K562 (cell line): Measurements from ENCODE around the gene SLBP. TPM values are rescaled to one million over a fixed set of nuclear protein-coding genes. Genes with fewer than 3 reads are reported as not detected.

Experiments
- CREB3L1 ChIP-seq: fragments of 450-650 bp; IDR thresholded peaks from 2 replicates; pipeline ENCODE4 v1.6.1; 2014; ENCODE audit warnings: low read depth, mild to moderate bottlenecking, moderate library complexity, borderline replicate concordance
- FOXP1 ChIP-seq: sonication (generic); formaldehyde crosslinking; IDR thresholded peaks from 2 replicates; pipeline ENCODE4 v1.8.0; 2022; ENCODE audit warnings: mild to moderate bottlenecking, missing genetic modification reagents
- MNT ChIP-seq, 2 experiments: fragments of 450-650 bp; conservative IDR thresholded peaks; 2 replicates each; pipeline ENCODE4 v1.6.1; 2017; ENCODE audit warnings: mild to moderate bottlenecking in 2 of 2, moderate library complexity in 2 of 2
- NEUROD1 ChIP-seq: fragments of 150-350 bp; IDR thresholded peaks from 2 replicates; pipeline ENCODE4 v1.6.1; 2014; ENCODE audit warnings: borderline replicate concordance, low read length, low read depth; ENCODE audit not compliant: partially characterized antibody
- POLR3A ChIP-seq: IDR thresholded peaks from 2 replicates; pipeline ENCODE4 v1.6.1; 2011; ENCODE audit warnings: borderline replicate concordance, mild to moderate bottlenecking, moderate library complexity; ENCODE audit not compliant: insufficient read length, insufficient read depth; ENCODE audit errors: extremely low read depth
- POU5F1 ChIP-seq: fragments of 150-350 bp; IDR thresholded peaks from 2 replicates; pipeline ENCODE4 v1.6.1; 2014; ENCODE audit warnings: borderline replicate concordance, low read length, low read depth, mild to moderate bottlenecking; ENCODE audit not compliant: partially characterized antibody
- RNF2 ChIP-seq: sonication (generic); IDR thresholded peaks from 2 replicates; pipeline ENCODE4 v1.6.1; 2016
- SAP30 ChIP-seq: fragments of 200-600 bp; sonication (generic); IDR thresholded peaks from 2 replicates; pipeline ENCODE4 v1.6.1; 2012; ENCODE audit warnings: borderline replicate concordance, low read depth, mild to moderate bottlenecking, moderate library complexity, low read length, control low read depth, inconsistent platforms; ENCODE audit not compliant: insufficient read depth, poor library complexity, severe bottlenecking
- SETDB1 ChIP-seq: IDR thresholded peaks from one replicate; pipeline ENCODE4 v1.6.1; 2012; ENCODE audit warnings: low read length, control low read depth, inconsistent platforms
- SFPQ ChIP-seq: fragments of 200-400 bp; formaldehyde crosslinking; IDR thresholded peaks from 2 replicates; pipeline ENCODE4 v1.6.1; 2017; ENCODE audit warnings: mild to moderate bottlenecking, low read depth, low read length, moderate library complexity
- SIN3A ChIP-seq, 2 experiments: fragments of 150-350 bp in 1 of 2; IDR thresholded peaks; 2 replicates each; pipeline ENCODE4 v1.6.1; 2011 to 2016; ENCODE audit warnings: borderline replicate concordance in 2 of 2, low read depth in 2 of 2, low read length in 2 of 2, mild to moderate bottlenecking in 2 of 2, moderate library complexity in 2 of 2; ENCODE audit not compliant: control insufficient read depth in 1 of 2
- SMAD2 ChIP-seq: fragments of 150-350 bp; IDR thresholded peaks from 2 replicates; pipeline ENCODE4 v1.6.1; 2014; ENCODE audit warnings: low read depth, mild to moderate bottlenecking, low read length
- TBL1XR1 ChIP-seq, 2 experiments: IDR thresholded peaks; 2 replicates each; pipeline ENCODE4 v1.6.1; 2012; ENCODE audit warnings: improper control_type of control experiment in 2 of 2, low read length in 2 of 2, mild to moderate bottlenecking in 1 of 2
- TOE1 ChIP-seq, 2 experiments: fragments of 450-650 bp in 1 of 2; sonication (generic) in 1 of 2; formaldehyde crosslinking in 1 of 2; IDR thresholded peaks; 2 replicates each; pipeline versions ENCODE4 v1.7.1 to v1.8.0; 2016 to 2022; ENCODE audit warnings: borderline replicate concordance in 2 of 2, mild to moderate bottlenecking in 2 of 2, antibody characterized with exemption in 1 of 2, inconsistent platforms in 1 of 2, low read depth in 1 of 2, missing genetic modification reagents in 1 of 2, moderate library complexity in 1 of 2
- USF1 ChIP-seq: sonication (generic); formaldehyde crosslinking; IDR thresholded peaks from 2 replicates; pipeline ENCODE4 v1.9.0; 2022; ENCODE audit warnings: mild to moderate bottlenecking, missing genetic modification reagents
- ZNF253 ChIP-seq: fragments of 250-450 bp; sonication (Bioruptor Pico); conservative IDR thresholded peaks from 2 replicates; pipeline ENCODE4 v1.6.1; 2021; ENCODE audit warnings: mild to moderate bottlenecking
- ZNF311 ChIP-seq: fragments of 250-450 bp; sonication (Bioruptor Pico); IDR thresholded peaks from 2 replicates; pipeline ENCODE4 v1.4.0; 2020; ENCODE audit warnings: mild to moderate bottlenecking, moderate library complexity
- polyA plus RNA-seq, 8 experiments: library from polyadenylated mRNA; depleted of rRNA in 4 of 8; stranded (reverse) in 5 of 8; unstranded in 3 of 8; fragments of >200 nt; fragmentation: Nextera tagmentation in 2 of 8; fragmentation: Illumina TruSeq in 1 of 8; extraction: Ambion mirVana in 2 of 8; extraction: Trizol in 1 of 8; gene quantifications; 2 replicates each; pipeline versions ENCODE4 v1.2.1 to v1.2.3, GENCODE V29; 2011 to 2014; ENCODE audit warnings: inconsistent platforms in 1 of 8, missing spikeins in 1 of 8
- total RNA-seq, 7 experiments: library from RNA; depleted of rRNA in 6 of 7; stranded (reverse); fragments of >200 nt in 6 of 7; fragmentation: Illumina TruSeq in 2 of 7; extraction: Trizol in 2 of 7; gene quantifications; 2 replicates each; pipeline versions ENCODE4 v1.2.1 to v1.2.3, GENCODE V29; 2011 to 2021; ENCODE audit warnings: low replicate concordance in 1 of 7

The SLBP gene
- total and polyA plus RNA-seq, 9 of the 15 experiments (the other 6 are each of a cell fraction or from before 2014, with no cell fraction given), result 49.4 to 221 (median 162) TPM

GRCh38 chr4:1713003-1713851 is 1.1 kb upstream of the SLBP start (continued):
- TF ChIP-seq SAP30, result peak; percentile 51
- TF ChIP-seq USF1 (CRISPR knock-in tag), result 0 out of 2 replicates have a peak, but pooled peaks have one; percentile 5
- TF ChIP-seq FOXP1 (CRISPR knock-in tag), result no peak
- no peak for TF ChIP-seq CREB3L1
- TF ChIP-seq TBL1XR1 (IDR thresholded peaks at IDR 0.05; ENCODE audit: low read length in 2 of 2), result no peak
- TF ChIP-seq TOE1 (IDR thresholded peaks at IDR 0.05; ENCODE audit: borderline replicate concordance), result no peak
- TF ChIP-seq TOE1 (CRISPR knock-in tag; IDR thresholded peaks at IDR 0.05; ENCODE audit: borderline replicate concordance, low read depth), result no peak
- no peak for TF ChIP-seq ZNF253 (CRISPR knock-in tag)
- peak in 1 of 2 experiments; percentile 62; a peak in 3 of 4 replicates for TF ChIP-seq SIN3A (IDR thresholded peaks at IDR 0.05; ENCODE audit: borderline replicate concordance in 2 of 2, control insufficient read depth in 1 of 2, low read depth in 2 of 2, low read length in 2 of 2)
- TF ChIP-seq SMAD2, result no peak
- no peak for TF ChIP-seq RNF2
- peak; percentile 5 for TF ChIP-seq SETDB1
- TF ChIP-seq POU5F1, result no peak
- no peak for TF ChIP-seq POLR3A
- TF ChIP-seq NEUROD1, result no peak
- no peak for TF ChIP-seq MNT (conservative IDR thresholded peaks at IDR 0.05)
- TF ChIP-seq SFPQ, result no peak
- no peak for TF ChIP-seq ZNF311 (CRISPR knock-in tag)
